H1 (cell line): Measurements from ENCODE around the gene COPZ2. TPM values are rescaled to one million over a fixed set of nuclear protein-coding genes. Genes with fewer than 3 reads are reported as not detected.
A peak's percentile ranks its signal among the peaks of the same experiment; 100 is the strongest.

Experiments used
- CTCF ChIA-PET: fragments of 300-600 bp; sonication (Branson Sonifier 250); formaldehyde crosslinking; loops from one replicate; lab custom pipeline; 2021; ENCODE audit not compliant: partially characterized antibody; lab: Charles Lee
- POLR2A ChIA-PET: fragments of 300-600 bp; sonication (Branson Sonifier 250); formaldehyde crosslinking; loops from one replicate; lab custom pipeline; 2021; ENCODE audit warnings: inconsistent platforms; ENCODE audit not compliant: partially characterized antibody; lab: Charles Lee
- DNase-seq, 2 experiments: peaks; one replicate each; pipeline versions ENCODE4 v3.0.0 to v3.0.0-alpha.2; 2010 to 2022; ENCODE audit warnings: low spot score in 2 of 2, low read depth in 1 of 2, mixed read lengths in 1 of 2
- FAIRE-seq: peaks from 2 replicates; lab custom pipeline; 2011; peaks lifted over from hg19 to GRCh38; lab: Jason Lieb, UNC
- H2AFZ ChIP-seq: 2 replicates; pipeline ENCODE4 v1.8.1; 2012; ENCODE audit warnings: low read length, inconsistent platforms
- H2AK5ac ChIP-seq: 2 replicates; pipeline ENCODE4 v1.6.1; 2013; ENCODE audit warnings: low read depth, low read length
- H2BK120ac ChIP-seq: replicated peaks from 2 replicates; pipeline ENCODE3; 2013; ENCODE audit warnings: low read depth, low read length, inconsistent platforms
- H2BK12ac ChIP-seq: 2 replicates; pipeline ENCODE4 v1.6.1; 2013; ENCODE audit warnings: low read depth, low read length
- H2BK15ac ChIP-seq: 2 replicates; pipeline ENCODE4 v1.6.1; 2013; ENCODE audit warnings: low read length
- H2BK20ac ChIP-seq: 2 replicates; pipeline ENCODE4 v1.6.1; 2013; ENCODE audit warnings: low read length
- H2BK5ac ChIP-seq: 2 replicates; pipeline ENCODE4 v1.6.1; 2013; ENCODE audit warnings: low read depth, low read length
- H3K14ac ChIP-seq: 2 replicates; pipeline ENCODE4 v1.6.1; 2013; ENCODE audit warnings: inconsistent platforms; ENCODE audit not compliant: insufficient read length
- H3K18ac ChIP-seq: 2 replicates; pipeline ENCODE4 v1.6.1; 2013; ENCODE audit warnings: low read length; ENCODE audit errors: extremely low read depth
- H3K23ac ChIP-seq: 2 replicates; pipeline ENCODE4 v1.6.1; 2013; ENCODE audit warnings: inconsistent platforms; ENCODE audit not compliant: insufficient read length
- H3K23me2 ChIP-seq: 2 replicates; pipeline ENCODE4 v1.6.1; 2013; ENCODE audit warnings: low read depth, low read length
- H3K27ac ChIP-seq: 2 replicates; pipeline ENCODE4 v1.6.1; 2011; ENCODE audit warnings: low read depth, low read length, inconsistent platforms
- H3K27me3 ChIP-seq, 4 experiments: replicated peaks in 1 of 4; 1 replicate in 1 of 4; 2 replicates in 3 of 4; pipeline versions ENCODE4 v1.6.1 to v1.8.1; 2011 to 2013; ENCODE audit warnings: low read length in 3 of 4, mild to moderate bottlenecking in 3 of 4, inconsistent platforms in 2 of 4, mixed read lengths in 2 of 4, moderate library complexity in 1 of 4; ENCODE audit not compliant: control insufficient read depth in 3 of 4, insufficient read depth in 3 of 4; ENCODE audit errors: extremely low read depth in 1 of 4
- H3K36me3 ChIP-seq, 4 experiments: 2 replicates each; pipeline versions ENCODE4 v1.6.1 to v1.8.1; 2011 to 2013; ENCODE audit warnings: mild to moderate bottlenecking in 4 of 4, low read length in 3 of 4, moderate library complexity in 2 of 4, control low read depth in 1 of 4, inconsistent platforms in 1 of 4; ENCODE audit not compliant: insufficient read depth in 4 of 4, control insufficient read depth in 2 of 4
- H3K4ac ChIP-seq: replicated peaks from 2 replicates; pipeline ENCODE3; 2013; ENCODE audit warnings: low read length, low read depth, mixed read lengths, inconsistent platforms; ENCODE audit not compliant: insufficient read length
- H3K4me1 ChIP-seq, 4 experiments: replicated peaks in 1 of 4; 1 replicate in 1 of 4; 2 replicates in 3 of 4; pipeline versions ENCODE4 v1.6.1 to v1.8.1; 2011 to 2013; ENCODE audit warnings: low read length in 3 of 4, inconsistent platforms in 2 of 4, mixed read lengths in 1 of 4; ENCODE audit not compliant: insufficient read depth in 4 of 4, control insufficient read depth in 3 of 4
- H3K4me2 ChIP-seq, 2 experiments: 2 replicates each; pipeline versions ENCODE4 v1.6.1 to v1.8.1; 2011 to 2013; ENCODE audit warnings: low read depth in 2 of 2, low read length in 2 of 2, control low read depth in 1 of 2, inconsistent platforms in 1 of 2, mild to moderate bottlenecking in 1 of 2; ENCODE audit not compliant: insufficient read depth in 1 of 2
- H3K4me3 ChIP-seq, 4 experiments: fragments of 200-600, 300-600 bp in 1 of 4; sonication (generic), shearing (Covaris generic), sonication (Bioruptor Twin) in 1 of 4; 2 replicates each; pipeline versions ENCODE4 v1.5.1 to v1.8.1; 2011 to 2016; ENCODE audit warnings: low read length in 4 of 4, low read depth in 3 of 4, control low read depth in 2 of 4, inconsistent platforms in 2 of 4, mild to moderate bottlenecking in 2 of 4, mixed read lengths in 1 of 4, moderate library complexity in 1 of 4; ENCODE audit not compliant: insufficient read depth in 2 of 4; ENCODE audit errors: extremely low read depth in 1 of 4
- H3K56ac ChIP-seq: replicated peaks from 2 replicates; pipeline ENCODE3; 2013; ENCODE audit warnings: low read depth, mild to moderate bottlenecking, mixed read lengths, low read length, inconsistent platforms; ENCODE audit not compliant: insufficient read length
- H3K79me1 ChIP-seq: 2 replicates; pipeline ENCODE4 v1.6.1; 2013; ENCODE audit warnings: low read depth, low read length, control low read depth
- H3K79me2 ChIP-seq, 2 experiments: 2 replicates each; pipeline versions ENCODE4 v1.6.1 to v1.8.1; 2012 to 2013; ENCODE audit warnings: low read length in 2 of 2, mild to moderate bottlenecking in 2 of 2, inconsistent platforms in 1 of 2; ENCODE audit not compliant: insufficient read depth in 2 of 2, control insufficient read depth in 1 of 2
- H3K9ac ChIP-seq, 4 experiments: replicated peaks in 1 of 4; 1 replicate in 1 of 4; 2 replicates in 3 of 4; pipeline versions ENCODE4 v1.6.1 to v1.8.1; 2011 to 2013; ENCODE audit warnings: low read depth in 3 of 4, low read length in 3 of 4, control low read depth in 2 of 4, mild to moderate bottlenecking in 2 of 4, moderate library complexity in 2 of 4, inconsistent platforms in 1 of 4; ENCODE audit errors: extremely low read depth in 1 of 4
- H3K9me3 ChIP-seq, 2 experiments: 2 replicates each; pipeline versions ENCODE4 v1.6.1 to v1.8.1; 2012 to 2013; ENCODE audit warnings: mild to moderate bottlenecking in 2 of 2, moderate library complexity in 2 of 2, control low read depth in 1 of 2, inconsistent platforms in 1 of 2, low read depth in 1 of 2, low read length in 1 of 2, mixed read lengths in 1 of 2; ENCODE audit not compliant: insufficient read depth in 2 of 2
- H4K20me1 ChIP-seq, 2 experiments: replicated peaks in 1 of 2; 2 replicates each; pipeline versions ENCODE3 to v1.8.1; 2011 to 2013; ENCODE audit warnings: inconsistent platforms in 2 of 2, low read length in 2 of 2, mild to moderate bottlenecking in 1 of 2; ENCODE audit not compliant: insufficient read depth in 2 of 2, control insufficient read depth in 1 of 2
- H4K5ac ChIP-seq: 2 replicates; pipeline ENCODE4 v1.6.1; 2013; ENCODE audit warnings: low read length, low read depth, mixed read lengths, inconsistent platforms; ENCODE audit not compliant: insufficient read length
- H4K8ac ChIP-seq: 2 replicates; pipeline ENCODE4 v1.8.0; 2013; ENCODE audit warnings: mild to moderate bottlenecking, moderate library complexity, low read length, inconsistent platforms; ENCODE audit not compliant: insufficient read depth; ENCODE audit errors: extremely low read depth
- H4K91ac ChIP-seq: replicated peaks from 2 replicates; pipeline ENCODE3; 2013; ENCODE audit warnings: low read length, mixed read lengths, inconsistent platforms; ENCODE audit not compliant: insufficient read length
- ATF3 ChIP-seq: IDR thresholded peaks from 2 replicates; pipeline ENCODE4 v1.6.1; 2011; ENCODE audit warnings: low read depth, mild to moderate bottlenecking, low read length; ENCODE audit not compliant: insufficient read depth
- CEBPB ChIP-seq: IDR thresholded peaks from 2 replicates; pipeline ENCODE4 v1.6.1; 2012; ENCODE audit warnings: low read depth, low read length
- HDAC2 ChIP-seq, 2 experiments: fragments of 300-600 bp in 1 of 2; sonication (generic) in 1 of 2; IDR thresholded peaks; 2 replicates each; pipeline ENCODE4 v1.6.1; 2011 to 2012; ENCODE audit warnings: low read depth in 2 of 2, low read length in 2 of 2, mild to moderate bottlenecking in 2 of 2, moderate library complexity in 2 of 2, borderline replicate concordance in 1 of 2, inconsistent platforms in 1 of 2
- JUN ChIP-seq: IDR thresholded peaks from 2 replicates; pipeline ENCODE4 v1.6.1; 2011; ENCODE audit warnings: low read depth, mild to moderate bottlenecking, improper control_type of control experiment, low read length
- JUND ChIP-seq: IDR thresholded peaks from 2 replicates; pipeline ENCODE4 v1.6.1; 2011; ENCODE audit warnings: mild to moderate bottlenecking, improper control_type of control experiment, low read length
- KDM1A ChIP-seq: fragments of 200-600, 300-600 bp; sonication (generic); IDR thresholded peaks from 2 replicates; pipeline ENCODE4 v1.7.1; 2016; ENCODE audit warnings: mild to moderate bottlenecking, low read length, borderline replicate concordance
- KDM4A ChIP-seq: IDR thresholded peaks from one replicate; pipeline ENCODE4 v1.7.1; 2012; ENCODE audit warnings: low read depth, mild to moderate bottlenecking, moderate library complexity, low read length, inconsistent platforms; ENCODE audit not compliant: severe bottlenecking
- RXRA ChIP-seq: IDR thresholded peaks from 2 replicates; pipeline ENCODE4 v1.6.1; 2011; ENCODE audit warnings: low read depth, mild to moderate bottlenecking, low read length, moderate library complexity; ENCODE audit not compliant: insufficient read depth
- TAF1 ChIP-seq: IDR thresholded peaks from 2 replicates; pipeline ENCODE4 v1.6.1; 2011; ENCODE audit warnings: mild to moderate bottlenecking, low read depth, low read length
- WGBS, 2 experiments: shearing (Covaris generic) in 1 of 2; methylation state at CpG; one replicate each; pipeline versions ENCODE4 v1.1.6 to v1.1.7; 2013 to 2015; ENCODE audit warnings: low lambda C conversion rate in 2 of 2, mixed read lengths in 2 of 2, inconsistent platforms in 1 of 2, low coverage in 1 of 2, missing lambda C conversion rate in 1 of 2; ENCODE audit not compliant: insufficient replicate concordance in 2 of 2, insufficient coverage in 1 of 2, insufficient read length in 1 of 2; ENCODE audit errors: extremely low coverage in 1 of 2, missing lambda C conversion rate in 1 of 2; 5-methylcytosine and 5-hydroxymethylcytosine counted together
- polyA plus RNA-seq, 7 experiments: library from polyadenylated mRNA; depleted of rRNA in 3 of 7; stranded (reverse) in 5 of 7; unstranded in 2 of 7; fragments of >200 nt in 5 of 7; fragments of 200-250 nt in 2 of 7; gene quantifications; 1 replicate in 5 of 7; 2 replicates in 1 of 7; 4 replicates in 1 of 7; pipeline versions ENCODE4 v1.2.1 to v1.2.3, GENCODE V29; 2011 to 2013; ENCODE audit warnings: missing spikeins in 2 of 7, mixed read lengths in 2 of 7
- total RNA-seq: library from RNA; stranded (reverse); fragmentation: NEBNext Ultra II Directional; extraction: Animal tissue kit (Norgen Biotek cat#: 25700); gene quantifications from 2 replicates; pipeline ENCODE4 v1.2.1, GENCODE V29; 2021

COPZ2 gene
- total and polyA plus RNA-seq, 2 of the 8 experiments (the other 6 are each of a cell fraction or from before 2014, with no cell fraction given): 0.24 TPM; not detected in 1

- no peaks in the 10 kb centered on the region for H3K27me3 ChIP-seq
- no peak overlapping the region for H4K91ac ChIP-seq
- no peak overlapping the region for H2AFZ ChIP-seq
- WGBS, 2 experiments: 64% methylated on average over 5 of the region's 5 CpGs; no CpG with 5 or more reads in 1 of the 2 experiments
- peaks cover 5 to 19% of the 10 kb centered on the region in 2 experiments for H4K20me1 ChIP-seq
- H2BK15ac ChIP-seq: no peak overlapping the region
- H4K5ac ChIP-seq: no peak overlapping the region
- H2BK120ac ChIP-seq: no peak overlapping the region
- H3K4me2 ChIP-seq: peak overlapping the region; percentile 70 to 89; a peak in 3 of 4 replicates
- no peak overlapping the region for H3K27ac ChIP-seq
- no peak for DNase-seq
- H4K8ac ChIP-seq: no peak overlapping the region
- H3K36me3 ChIP-seq: peaks cover 2 to 32% (median 14%) of the 10 kb centered on the region in 4 experiments
- FAIRE-seq: no peak
- H3K79me1 ChIP-seq: peaks cover 3% of the 10 kb centered on the region; the same call in 1 of the 2 replicates
- H3K18ac ChIP-seq: no peak overlapping the region
- no peak overlapping the region for H3K23ac ChIP-seq
- H2BK5ac ChIP-seq: peak overlapping the region; percentile 19; the same call in 1 of the 2 replicates
- no peak overlapping the region for H3K56ac ChIP-seq
- 0 out of 7 replicates have a peak overlapping the region, but pooled peaks of 1 of the 4 experiments have one; percentile 3 for H3K9ac ChIP-seq
- ChIA-PET POLR2A (interaction anchor here (1.0 to 41.8 kb wide), 5 partner anchors 14 to 103 kb away, joined by 3 to 1227 read pairs (median 112); partner anchors contain the start of genes CBX1, COPZ2 and NFE2L1), CTCF (interaction anchor here (0.7 to 14.5 kb wide), 13 partner anchors 10 to 211 kb away, joined by 3 to 203 read pairs (median 3); partner anchors contain the start of gene SCRN2)
- H3K9me3 ChIP-seq: no peaks in the 10 kb centered on the region
- H2AK5ac ChIP-seq: no peak overlapping the region
- H2BK20ac ChIP-seq: no peak overlapping the region; the same call in 1 of the 2 replicates
- peak overlapping the region in 1 of 4 experiments; percentile 52; a peak in 2 of 8 replicates for H3K4me3 ChIP-seq
- peaks cover 16% of the 10 kb centered on the region for H3K23me2 ChIP-seq
- H3K14ac ChIP-seq: no peak overlapping the region
- no peak overlapping the region for H3K4ac ChIP-seq
- no peak overlapping the region; the same call in 1 of the 2 replicates for H2BK12ac ChIP-seq
- H3K79me2 ChIP-seq: peaks cover 13 to 75% of the 10 kb centered on the region in 2 experiments
- H3K4me1 ChIP-seq: peaks cover 16 to 58% (median 39%) of the 10 kb centered on the region in 4 experiments
- TF ChIP-seq TAF1: no peak
- TF ChIP-seq JUND: no peak
- no peak for TF ChIP-seq CEBPB
- TF ChIP-seq KDM4A: no peak
- TF ChIP-seq KDM1A: no peak
- TF ChIP-seq HDAC2 (IDR thresholded peaks at IDR 0.05; ENCODE audit: borderline replicate concordance in 1 of 2, low read depth in 2 of 2, low read length in 2 of 2): no peak
- TF ChIP-seq ATF3: no peak
- no peak for TF ChIP-seq JUN
- TF ChIP-seq RXRA: no peak
Measured at GRCh38 chr17:48051706-48052486, 14.3 kb upstream of the COPZ2 start.
